Mesendoderm (in vitro differentiated cells): ENCODE data around the gene CFAP100.

ENCODE experiments used
- DNase-seq: peaks from one replicate; pipeline ENCODE4 v3.0.0; 2013
- H2AK5ac ChIP-seq: 2 replicates; pipeline ENCODE4 v1.6.1; 2013; ENCODE audit warnings: low read length, inconsistent platforms
- H2BK120ac ChIP-seq: 2 replicates; pipeline ENCODE4 v1.6.1; 2013; ENCODE audit warnings: low read depth, mild to moderate bottlenecking, low read length, moderate library complexity, mixed read lengths
- H2BK15ac ChIP-seq: replicated peaks from 2 replicates; pipeline ENCODE4 v1.6.1; 2013; ENCODE audit warnings: low read depth, mild to moderate bottlenecking, moderate library complexity
- H2BK5ac ChIP-seq: 2 replicates; pipeline ENCODE4 v1.6.1; 2013; ENCODE audit warnings: low read length, inconsistent platforms
- H3K18ac ChIP-seq: 2 replicates; pipeline ENCODE4 v1.6.1; 2013; ENCODE audit warnings: mild to moderate bottlenecking, low read length, mixed read lengths
- H3K23ac ChIP-seq: one replicate; pipeline ENCODE4 v1.6.1; 2013; ENCODE audit warnings: low read length
- H3K27ac ChIP-seq: 2 replicates; pipeline ENCODE4 v1.5.1; 2013; ENCODE audit warnings: low read depth, mild to moderate bottlenecking, inconsistent platforms, low read length, moderate library complexity
- H3K27me3 ChIP-seq: 2 replicates; pipeline ENCODE4 v1.6.1; 2013; ENCODE audit warnings: low read length, control low read depth, mild to moderate bottlenecking, inconsistent platforms; ENCODE audit not compliant: insufficient read depth, poor library complexity
- H3K36me3 ChIP-seq: 2 replicates; pipeline ENCODE4 v1.6.1; 2013; ENCODE audit warnings: low read length, inconsistent platforms; ENCODE audit not compliant: control insufficient read depth, insufficient read depth
- H3K4ac ChIP-seq: one replicate; pipeline ENCODE4 v1.6.1; 2013; ENCODE audit warnings: low read depth, mild to moderate bottlenecking, low read length, moderate library complexity
- H3K4me1 ChIP-seq: 2 replicates; pipeline ENCODE4 v1.6.1; 2013; ENCODE audit warnings: low read depth, low read length, inconsistent platforms; ENCODE audit not compliant: control insufficient read depth
- H3K4me2 ChIP-seq: 2 replicates; pipeline ENCODE4 v1.6.1; 2013; ENCODE audit warnings: low read length
- H3K4me3 ChIP-seq: 2 replicates; pipeline ENCODE4 v1.5.1; 2013; ENCODE audit warnings: mild to moderate bottlenecking, low read length
- H3K56ac ChIP-seq: one replicate; pipeline ENCODE4 v1.6.1; 2013; ENCODE audit warnings: low read length
- H3K79me1 ChIP-seq: 2 replicates; pipeline ENCODE4 v1.6.1; 2013; ENCODE audit warnings: low read length, inconsistent platforms
- H3K79me2 ChIP-seq: 2 replicates; pipeline ENCODE4 v1.6.1; 2013; ENCODE audit warnings: mild to moderate bottlenecking, low read length; ENCODE audit not compliant: control insufficient read depth, insufficient read depth
- H3K9ac ChIP-seq: 2 replicates; pipeline ENCODE4 v1.6.1; 2013; ENCODE audit warnings: low read length, inconsistent platforms
- H4K5ac ChIP-seq: one replicate; pipeline ENCODE4 v1.6.1; 2013; ENCODE audit warnings: low read length
- H4K8ac ChIP-seq: one replicate; pipeline ENCODE4 v1.6.1; 2013; ENCODE audit warnings: low read depth, mild to moderate bottlenecking, control low read depth, low read length, moderate library complexity
- WGBS: extraction: QIAGEN DNeasy Blood & Tissue Kit; methylation state at CpG from one replicate; pipeline ENCODE4 v1.1.7; 2013; ENCODE audit warnings: low lambda C conversion rate, missing lambda C conversion rate; ENCODE audit not compliant: insufficient coverage; ENCODE audit errors: extremely low coverage; 5-methylcytosine and 5-hydroxymethylcytosine counted together

CFAP100 gene

GRCh38 chr3:126393563-126393962 is 1.1 kb upstream of the CFAP100 start:
- H4K8ac ChIP-seq, result no peak overlapping the region
- DNase-seq, result no peak
- H3K36me3 ChIP-seq, result no peaks in the 10 kb centered on the region
- H3K27me3 ChIP-seq, result no peaks in the 10 kb centered on the region
- WGBS, result no CpG with 5 or more reads among the region's 4 CpGs
- no peak overlapping the region for H3K23ac ChIP-seq
- H2BK120ac ChIP-seq, result no peak overlapping the region
- no peak overlapping the region for H3K4me2 ChIP-seq
- H3K4me1 ChIP-seq, result no peaks in the 10 kb centered on the region
- no peak overlapping the region for H3K56ac ChIP-seq
- no peak overlapping the region for H3K4ac ChIP-seq
- no peaks in the 10 kb centered on the region for H3K79me1 ChIP-seq
- no peak overlapping the region for H3K27ac ChIP-seq
- no peak overlapping the region for H3K9ac ChIP-seq
- H2BK15ac ChIP-seq, result no peak overlapping the region
- H4K5ac ChIP-seq, result no peak overlapping the region
- H3K18ac ChIP-seq, result no peak overlapping the region
- H2AK5ac ChIP-seq, result no peak overlapping the region
- H2BK5ac ChIP-seq, result no peak overlapping the region
- H3K4me3 ChIP-seq, result no peak overlapping the region
- no peaks in the 10 kb centered on the region for H3K79me2 ChIP-seq

GRCh38 chr3:126394977-126395321 is 240 bp downstream of the CFAP100 start:
- H3K18ac ChIP-seq, result no peak overlapping the region
- WGBS, result no CpG with 5 or more reads among the region's 30 CpGs
- no peaks in the 10 kb centered on the region for H3K79me1 ChIP-seq
- H3K36me3 ChIP-seq, result no peaks in the 10 kb centered on the region
- no peak overlapping the region for H4K8ac ChIP-seq
- no peak overlapping the region for H2BK5ac ChIP-seq
- no peak overlapping the region for H3K4ac ChIP-seq
- H3K23ac ChIP-seq, result no peak overlapping the region
- peak overlapping the region; percentile 76 for H3K56ac ChIP-seq
- H3K27ac ChIP-seq, result no peak overlapping the region
- H2AK5ac ChIP-seq, result no peak overlapping the region
- DNase-seq, result no peak
- H3K27me3 ChIP-seq, result no peaks in the 10 kb centered on the region
- H2BK15ac ChIP-seq, result no peak overlapping the region
- no peak overlapping the region for H2BK120ac ChIP-seq
- no peak overlapping the region for H3K4me3 ChIP-seq
- peak overlapping the region; percentile 18 for H3K4me2 ChIP-seq
- H3K9ac ChIP-seq, result no peak overlapping the region
- H3K79me2 ChIP-seq, result no peaks in the 10 kb centered on the region
- H3K4me1 ChIP-seq, result no peaks in the 10 kb centered on the region
- no peak overlapping the region for H4K5ac ChIP-seq

- Histone ChIP-seq H2BK5ac (no peak overlapping the region), H3K18ac (no peak overlapping the region), H3K36me3 (no peaks in the 10 kb centered on the region), H3K79me1 (no peaks in the 10 kb centered on the region), H3K9ac (no peak overlapping the region), H3K56ac (no peak overlapping the region), H2AK5ac (no peak overlapping the region), H3K79me2 (no peaks in the 10 kb centered on the region), H2BK120ac (no peak overlapping the region), H3K23ac (no peak overlapping the region), H3K4me2 (no peak overlapping the region), H3K27me3 (no peaks in the 10 kb centered on the region), H2BK15ac (no peak overlapping the region), H3K27ac (no peak overlapping the region), H3K4ac (no peak overlapping the region), H3K4me3 (no peak overlapping the region), H4K5ac (no peak overlapping the region), H3K4me1 (no peaks in the 10 kb centered on the region), H4K8ac (no peak overlapping the region)
- no peak for DNase-seq
- no CpG with 5 or more reads among the region's 6 CpGs for WGBS
These were observed 1.3 kb downstream of the CFAP100 start for GRCh38 chr3:126395846-126396513.

GRCh38 chr3:126396536-126396935 is 1.8 kb downstream of the CFAP100 start:
- H3K27me3 ChIP-seq, result no peaks in the 10 kb centered on the region
- no peak overlapping the region for H2AK5ac ChIP-seq
- WGBS, result no CpG with 5 or more reads among the region's 5 CpGs
- no peak overlapping the region for H3K27ac ChIP-seq
- H3K79me1 ChIP-seq, result no peaks in the 10 kb centered on the region
- H3K4me1 ChIP-seq, result no peaks in the 10 kb centered on the region
- H4K5ac ChIP-seq, result no peak overlapping the region
- H3K18ac ChIP-seq, result no peak overlapping the region
- no peak overlapping the region for H2BK15ac ChIP-seq
- H4K8ac ChIP-seq, result no peak overlapping the region
- H3K36me3 ChIP-seq, result no peaks in the 10 kb centered on the region
- H3K4ac ChIP-seq, result no peak overlapping the region
- no peak overlapping the region for H3K23ac ChIP-seq
- no peaks in the 10 kb centered on the region for H3K79me2 ChIP-seq
- H3K4me2 ChIP-seq, result no peak overlapping the region
- no peak overlapping the region for H3K9ac ChIP-seq
- no peak overlapping the region for H3K56ac ChIP-seq
- no peak overlapping the region for H3K4me3 ChIP-seq
- no peak overlapping the region for H2BK120ac ChIP-seq
- no peak overlapping the region for H2BK5ac ChIP-seq
- no peak for DNase-seq

GRCh38 chr3:126397610-126398422 is 3.1 kb downstream of the CFAP100 start:
- DNase-seq, result no peak
- H2AK5ac ChIP-seq, result no peak overlapping the region
- H2BK15ac ChIP-seq, result no peak overlapping the region
- H3K4me1 ChIP-seq, result no peaks in the 10 kb centered on the region
- H3K56ac ChIP-seq, result no peak overlapping the region
- no peak overlapping the region for H2BK120ac ChIP-seq
- H4K5ac ChIP-seq, result no peak overlapping the region
- H4K8ac ChIP-seq, result no peak overlapping the region
- H3K4me2 ChIP-seq, result no peak overlapping the region
- no peak overlapping the region for H3K23ac ChIP-seq
- H3K36me3 ChIP-seq, result no peaks in the 10 kb centered on the region
- no peaks in the 10 kb centered on the region for H3K79me2 ChIP-seq
- no peaks in the 10 kb centered on the region for H3K27me3 ChIP-seq
- H2BK5ac ChIP-seq, result no peak overlapping the region
- H3K4me3 ChIP-seq, result no peak overlapping the region
- H3K79me1 ChIP-seq, result no peaks in the 10 kb centered on the region
- no peak overlapping the region for H3K18ac ChIP-seq
- no CpG with 5 or more reads among the region's 13 CpGs for WGBS
- no peak overlapping the region for H3K9ac ChIP-seq
- no peak overlapping the region for H3K27ac ChIP-seq
- no peak overlapping the region for H3K4ac ChIP-seq
